ENCODE data around the gene RPL27.
"Not testable (repeated sequence)": the region's sequence is repeated elsewhere in the genome, so short reads cannot be mapped to it uniquely, and the experiment has no call there.

The RPL27 gene

DNA sequence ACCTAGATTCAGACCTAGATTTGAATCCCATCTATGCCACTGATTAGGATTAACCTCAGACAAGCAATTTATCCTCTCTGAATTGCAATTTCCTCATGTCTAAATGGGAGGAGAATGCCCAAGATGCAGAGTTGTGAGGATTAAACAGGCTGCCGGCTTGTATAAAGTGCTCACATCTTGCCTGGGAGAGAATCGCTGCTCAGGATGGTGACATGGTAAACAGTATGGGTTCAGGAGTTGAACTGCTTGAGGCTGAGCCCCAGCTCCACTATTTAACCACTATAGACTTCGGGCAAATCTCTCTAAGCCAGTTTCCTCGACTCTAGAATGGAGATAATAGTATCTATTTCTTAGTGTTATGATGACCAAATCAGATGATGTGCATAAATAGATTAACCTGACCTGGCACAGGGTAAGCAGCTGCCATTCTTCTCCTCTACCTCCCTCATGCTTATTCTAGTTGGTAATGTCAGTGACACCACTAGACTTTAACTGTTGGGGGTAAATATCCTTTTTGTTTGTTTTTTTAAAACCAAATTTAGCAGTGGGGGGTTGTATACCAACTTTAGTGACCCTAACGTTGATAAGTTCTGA lies 732 bp upstream of the RPL27 start:
- DNase-seq = no peak

DNA sequence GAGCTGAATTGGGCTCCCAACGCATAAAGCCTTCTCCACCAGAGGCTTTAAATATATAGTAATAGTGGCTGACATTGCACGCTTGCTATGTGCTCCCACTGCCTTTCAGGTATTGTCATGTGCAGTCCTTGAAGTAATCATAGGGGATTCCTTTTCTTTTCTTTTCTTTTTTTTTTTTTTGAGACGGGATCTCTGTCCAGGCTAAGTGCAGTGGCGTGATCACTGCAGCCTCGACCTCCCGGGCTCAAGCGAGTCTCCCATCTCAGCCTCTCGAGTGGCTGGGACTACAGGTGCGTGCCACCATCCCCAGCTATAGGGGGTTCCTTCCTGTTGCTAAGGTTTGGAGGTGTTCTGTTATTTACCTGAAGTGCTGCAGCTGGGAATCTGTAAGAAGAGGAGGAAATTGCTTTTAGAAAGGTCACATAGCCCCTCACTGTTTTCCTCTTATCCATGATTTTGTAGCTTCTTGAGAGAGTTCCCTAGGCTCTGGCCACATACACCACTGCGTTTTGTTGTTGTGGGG lies 845 bp downstream of the RPL27 start:
- no peak for DNase-seq

- not testable (repeated sequence) for DNase-seq
These were observed 2.7 kb downstream of the RPL27 start for GRCh38 chr17:43000894-43001293.

DNA sequence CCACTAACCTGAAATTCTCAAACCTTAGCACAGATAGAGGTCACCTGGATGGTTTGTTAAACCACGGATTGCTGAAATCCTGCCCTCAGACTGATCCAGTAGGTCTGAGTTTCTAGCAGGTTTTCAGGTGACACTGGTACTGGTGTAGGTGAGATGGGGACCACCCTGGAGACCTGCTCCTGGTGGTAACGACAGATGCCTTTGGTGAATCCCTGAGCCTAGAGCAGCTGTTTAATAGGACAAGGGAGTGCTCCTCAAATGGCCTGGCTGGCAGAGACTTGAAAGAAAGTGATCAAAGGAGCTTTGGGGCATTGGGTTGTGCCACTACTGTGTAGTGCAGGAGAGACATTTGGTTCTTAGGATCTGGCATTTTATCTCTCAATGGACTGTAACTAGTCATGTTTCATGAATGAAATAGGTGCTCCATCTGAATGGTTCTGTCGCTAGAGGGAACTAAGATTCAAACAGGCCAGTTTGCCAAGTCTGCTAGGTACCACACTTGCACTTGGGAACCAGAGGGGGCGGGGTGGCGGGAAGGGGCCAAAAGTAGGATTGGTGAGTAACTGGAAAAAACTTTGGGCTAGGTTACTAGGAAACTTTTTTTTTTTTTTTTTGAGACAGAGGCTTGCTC lies 5.4 kb downstream of the RPL27 start:
- DNase-seq = no peak

GRCh38 chr17:43006639-43007551 lies 8.7 kb downstream of the RPL27 start, which contains the start of gene IFI35:
IFI35 (plus strand) TSS chr17:43006784; CDS start chr17:43006948, 164 bp downstream.
- DNase-seq = peak; percentile 59

- no peak for DNase-seq
These were observed 12.6 kb downstream of the RPL27 start for GRCh38 chr17:43010667-43011308.

- no peak for DNase-seq
These were observed 13.7 kb downstream of the RPL27 start for GRCh38 chr17:43011728-43012472.

DNA sequence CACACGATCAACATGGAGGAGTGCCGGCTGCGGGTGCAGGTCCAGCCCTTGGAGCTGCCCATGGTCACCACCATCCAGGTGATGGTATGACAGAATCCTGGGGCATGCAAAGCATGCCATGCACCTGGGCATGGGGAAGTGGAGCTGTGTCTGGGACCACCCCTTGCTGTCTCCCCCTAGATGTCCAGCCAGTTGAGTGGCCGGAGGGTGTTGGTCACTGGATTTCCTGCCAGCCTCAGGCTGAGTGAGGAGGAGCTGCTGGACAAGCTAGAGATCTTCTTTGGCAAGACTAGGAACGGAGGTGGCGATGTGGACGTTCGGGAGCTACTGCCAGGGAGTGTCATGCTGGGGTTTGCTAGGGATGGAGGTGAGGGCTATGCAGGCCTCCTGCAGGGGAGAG lies 15.1 kb downstream of the RPL27 start:
- no peak for DNase-seq

DNA sequence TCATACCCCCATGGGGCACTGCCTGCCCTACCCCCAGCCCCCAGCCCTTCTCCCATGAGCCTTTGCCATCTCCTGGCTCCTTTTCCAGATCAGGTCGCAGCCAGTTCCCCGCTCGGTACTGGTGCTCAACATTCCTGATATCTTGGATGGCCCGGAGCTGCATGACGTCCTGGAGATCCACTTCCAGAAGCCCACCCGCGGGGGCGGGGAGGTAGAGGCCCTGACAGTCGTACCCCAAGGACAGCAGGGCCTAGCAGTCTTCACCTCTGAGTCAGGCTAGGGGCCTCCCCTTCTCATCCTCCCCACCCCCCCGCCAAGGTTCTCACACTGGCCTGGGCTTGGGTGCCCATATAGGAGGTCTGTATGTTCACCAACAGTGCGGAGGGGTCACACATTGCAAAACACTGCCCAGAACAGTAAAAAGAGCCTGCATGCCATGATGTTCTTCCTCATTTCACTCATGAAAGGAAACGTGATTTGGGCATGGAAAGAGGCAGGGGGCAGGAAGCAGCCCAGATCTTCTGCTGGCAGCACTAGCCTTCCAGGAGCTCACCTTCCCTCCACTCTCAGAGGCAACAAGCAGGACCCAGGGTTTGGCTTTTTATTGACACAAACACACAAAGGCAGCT lies 15.9 kb downstream of the RPL27 start:
- no peak for DNase-seq

DNA sequence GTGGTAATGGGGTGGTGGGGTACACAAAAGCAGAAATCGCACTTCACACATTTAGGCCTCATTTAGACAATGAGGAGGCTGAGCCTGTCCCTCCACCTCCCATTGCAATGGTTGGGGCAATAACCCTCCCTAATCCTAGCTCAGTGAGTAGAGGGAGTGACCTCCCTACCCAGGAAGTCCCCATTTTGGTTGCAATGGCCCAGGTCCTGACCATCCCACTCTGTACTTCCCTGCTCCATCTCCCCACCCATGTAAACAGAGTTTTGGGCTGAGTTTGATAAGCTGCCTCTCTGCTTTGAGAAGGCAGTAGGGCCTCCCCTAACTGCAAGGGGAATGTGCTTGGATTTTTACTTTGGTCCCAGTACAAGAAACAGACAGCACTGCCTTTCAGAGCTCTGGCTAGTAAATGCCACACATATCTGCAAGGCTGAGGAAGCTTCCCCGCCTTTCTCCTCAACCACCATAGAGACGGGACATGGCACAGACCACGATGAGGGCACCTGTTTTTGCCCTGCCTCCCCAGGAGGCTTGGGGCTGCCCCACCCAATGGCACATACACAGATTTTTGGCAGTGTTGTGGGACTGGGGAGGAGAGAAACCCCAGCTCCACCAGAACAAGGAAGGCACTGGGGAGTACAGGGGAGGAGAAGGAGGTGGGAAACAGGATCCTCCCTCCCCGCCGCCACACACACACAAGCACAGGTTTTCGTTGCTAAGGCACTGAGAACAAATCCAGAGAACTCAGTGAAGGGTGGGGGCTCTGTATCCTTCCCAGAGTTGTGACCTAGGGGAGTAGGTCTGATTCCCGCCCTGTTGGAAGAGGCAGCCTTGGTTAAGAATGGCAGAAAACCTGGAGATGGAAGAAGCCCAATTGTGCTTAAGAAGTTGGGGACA lies 16.7 kb downstream of the RPL27 start:
- DNase-seq = no peak

DNA sequence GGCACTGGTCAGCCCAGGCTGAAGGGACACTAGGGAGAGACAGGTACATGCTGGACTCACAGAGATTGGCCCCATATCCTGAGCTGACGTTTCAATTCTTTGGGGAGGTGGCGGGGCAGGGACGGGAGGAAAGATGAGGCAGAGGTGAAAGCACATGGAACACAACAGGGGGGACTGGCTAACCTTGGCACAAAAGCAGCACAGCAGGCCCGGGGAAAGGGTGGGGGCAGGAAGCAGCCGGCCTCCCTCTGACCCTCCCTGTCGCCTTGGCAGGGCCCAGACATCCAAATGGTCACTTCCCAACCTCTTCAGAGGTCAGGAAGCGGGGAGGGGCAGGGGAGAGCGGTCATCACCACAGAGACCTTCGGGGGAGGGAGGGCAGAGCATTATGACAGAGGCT lies 17.4 kb downstream of the RPL27 start:
- no peak for DNase-seq

- DNase-seq = no peak
These were observed 18.0 kb downstream of the RPL27 start for GRCh38 chr17:43016216-43016615.

DNA sequence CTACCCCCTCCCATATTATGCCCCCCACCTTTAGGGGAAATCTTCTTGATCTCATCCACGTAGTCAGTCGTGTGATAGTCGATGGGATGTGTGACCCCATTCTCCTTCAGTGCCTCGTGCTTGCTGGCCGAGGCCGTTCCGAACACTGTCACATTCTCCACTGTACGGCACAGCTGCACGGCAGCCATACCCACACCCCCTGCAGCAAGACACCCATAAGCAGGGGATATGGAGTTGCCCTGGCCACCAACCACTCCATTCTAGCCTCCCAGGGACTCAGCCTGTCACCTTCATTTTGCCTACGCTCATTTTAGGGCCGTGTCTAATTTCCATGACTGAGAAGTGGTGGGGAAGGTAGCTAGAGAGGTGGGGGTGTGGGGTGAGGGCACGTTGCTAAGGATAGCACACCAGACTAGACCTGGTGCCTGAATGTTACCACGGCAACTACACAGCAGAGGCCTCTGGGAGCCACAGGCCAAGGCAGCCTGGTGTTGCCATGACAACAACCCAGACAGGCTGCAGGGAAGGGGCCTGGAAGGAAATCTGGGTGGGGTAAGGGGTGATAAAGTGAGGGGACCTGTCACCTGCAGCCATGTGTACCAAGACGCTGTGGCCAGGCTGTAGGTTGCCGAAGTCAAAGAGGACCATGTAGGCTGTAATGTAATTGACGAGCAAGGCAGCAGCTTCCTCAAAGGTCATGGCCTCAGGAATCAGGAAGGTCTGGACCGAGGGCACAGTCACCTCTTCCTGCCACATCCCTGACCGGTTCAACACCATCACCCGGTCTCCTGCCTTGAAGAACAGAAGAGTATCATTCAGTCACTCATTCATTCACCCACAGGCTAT lies 20.0 kb downstream of the RPL27 start:
- peak; percentile 23 for DNase-seq

- DNase-seq = no peak
These were observed 20.7 kb downstream of the RPL27 start for GRCh38 chr17:43018932-43019331.

DNA sequence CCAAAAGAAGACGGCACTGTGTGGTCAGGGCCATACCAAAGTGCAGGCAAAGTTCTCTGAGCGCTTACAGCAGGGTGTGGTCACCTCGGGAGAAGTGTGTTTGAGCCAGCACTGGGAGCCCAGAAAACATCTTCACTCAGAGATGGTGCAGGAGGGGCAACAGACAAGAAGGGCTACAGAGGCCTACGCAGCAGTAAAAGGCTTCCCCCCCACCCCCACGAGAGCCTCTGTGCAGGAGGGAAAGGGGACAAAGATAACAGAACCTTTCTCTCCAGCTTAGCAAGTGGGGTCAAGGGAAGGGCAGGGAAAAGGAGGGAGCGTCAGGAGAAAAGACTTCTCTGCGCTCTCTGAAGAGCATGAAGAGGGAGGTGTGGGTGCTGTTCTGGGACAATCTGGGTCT lies 21.2 kb downstream of the RPL27 start:
- no peak for DNase-seq

DNA sequence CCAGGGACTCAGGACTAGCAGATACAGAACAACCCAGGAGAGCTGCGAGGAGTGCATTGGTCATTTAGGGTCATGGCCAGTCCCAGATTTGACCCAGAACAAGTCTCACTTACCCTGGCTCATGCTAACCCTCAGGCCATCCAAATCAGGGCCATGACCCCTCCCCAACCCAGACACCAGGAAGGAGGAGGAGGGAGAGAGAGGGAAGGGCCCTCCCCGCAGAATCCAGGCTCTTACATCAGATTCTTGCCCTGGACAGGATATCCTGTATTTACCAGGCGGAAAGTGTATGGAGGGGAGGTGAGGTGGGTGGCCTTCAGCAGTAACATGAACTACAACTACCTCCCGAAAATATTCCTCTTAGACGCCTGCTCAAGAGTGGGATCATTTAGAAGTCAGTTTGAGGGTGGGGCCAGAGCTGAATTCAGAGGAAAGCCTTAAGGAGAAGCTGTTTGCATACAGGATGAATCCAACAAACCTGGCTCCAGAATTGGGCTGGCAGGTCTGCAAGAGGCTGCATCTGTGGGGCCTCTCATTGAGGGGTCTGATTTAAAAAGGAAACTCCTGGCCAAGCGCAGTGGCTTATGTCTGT lies 21.9 kb downstream of the RPL27 start:
- DNase-seq = no peak

DNA sequence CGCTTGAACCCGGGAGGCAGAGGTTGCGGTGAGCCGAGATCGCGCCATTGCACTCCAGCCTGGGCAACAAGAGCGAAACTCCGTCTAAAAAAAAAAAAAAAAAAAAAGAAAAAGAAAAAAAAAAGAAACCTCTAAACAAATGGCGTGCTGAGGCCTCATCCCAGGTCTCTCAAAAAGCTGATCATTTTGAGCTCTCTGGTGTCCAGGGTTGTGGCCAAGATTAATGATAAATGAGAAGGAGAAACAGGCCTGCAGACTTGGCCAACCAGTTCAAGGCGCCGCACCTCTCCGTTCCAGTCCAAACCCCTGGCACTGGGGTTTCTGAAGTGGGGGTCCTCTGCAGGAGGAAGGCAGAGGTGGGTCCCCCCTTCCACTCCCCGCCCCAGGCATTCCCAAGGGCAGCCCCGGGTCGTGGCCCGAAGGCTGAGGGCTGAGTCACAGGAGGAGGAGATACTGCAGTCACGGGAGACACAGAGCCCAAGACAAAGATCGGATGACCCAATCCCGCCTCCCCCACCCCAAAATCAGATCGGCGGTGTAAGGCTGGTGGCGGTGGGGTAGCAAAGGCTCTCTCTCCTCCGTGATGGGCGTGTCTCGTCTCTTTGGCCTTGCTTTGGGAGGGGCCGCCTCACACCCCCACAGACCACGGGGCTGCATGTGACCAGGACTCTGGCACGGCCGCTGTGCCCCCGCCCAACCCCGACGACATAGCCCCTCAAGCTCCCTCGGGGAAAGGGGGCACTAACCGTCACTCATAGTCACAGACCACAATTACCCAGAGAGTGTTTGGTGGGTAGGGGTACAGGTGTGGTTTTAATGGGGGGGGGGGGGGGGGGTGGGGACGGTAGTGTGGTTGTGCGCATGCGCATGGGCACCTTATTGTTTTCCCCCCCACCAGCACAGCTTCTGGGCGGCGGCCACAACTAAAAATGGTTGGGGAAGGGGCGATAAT lies 22.8 kb downstream of the RPL27 start:
- DNase-seq = peak; percentile 55

All from DMS79 treated with DMSO at 0.1 percent for 48 hours (cell line).